BLaER1 treated with 17β-estradiol and CSF1 and Interleukin-3, amounts not matched to agents 10 nM and 100 nM (cell line): ENCODE measurements around the gene FBXL16.

Experiments
- H3K27ac ChIP-seq, 11 experiments: shearing (Covaris generic); formaldehyde crosslinking; 2 replicates each; pipeline ENCODE4 v1.8.1; 2022
- H3K27me3 ChIP-seq, 11 experiments: shearing (Covaris generic); formaldehyde crosslinking; 2 replicates each; pipeline ENCODE4 v1.8.1; 2022
- H3K36me3 ChIP-seq, 11 experiments: shearing (Covaris generic); formaldehyde crosslinking; 2 replicates each; pipeline ENCODE4 v1.8.1; 2022
- H3K4me1 ChIP-seq, 10 experiments: shearing (Covaris generic); formaldehyde crosslinking; 2 replicates each; pipeline ENCODE4 v1.8.1; 2022
- H3K4me2 ChIP-seq, 11 experiments: shearing (Covaris generic); formaldehyde crosslinking; 2 replicates each; pipeline ENCODE4 v1.8.1; 2022
- H3K4me3 ChIP-seq, 10 experiments: shearing (Covaris generic); formaldehyde crosslinking; 2 replicates each; pipeline ENCODE4 v1.8.1; 2022
- H3K9ac ChIP-seq, 11 experiments: shearing (Covaris generic); formaldehyde crosslinking; 2 replicates each; pipeline ENCODE4 v1.8.1; 2022
- H3K9me3 ChIP-seq, 11 experiments: shearing (Covaris generic); formaldehyde crosslinking; replicated peaks in 1 of 11; 2 replicates each; pipeline ENCODE4 v1.8.1; 2022
- H4K20me1 ChIP-seq, 11 experiments: shearing (Covaris generic); formaldehyde crosslinking; 2 replicates each; pipeline ENCODE4 v1.8.1; 2022
- Cebpa-rat ChIP-seq, 11 experiments: shearing (Covaris generic); IDR thresholded peaks; 2 replicates each; pipeline ENCODE4 v1.8.1; 2022

The FBXL16 gene

DNA sequence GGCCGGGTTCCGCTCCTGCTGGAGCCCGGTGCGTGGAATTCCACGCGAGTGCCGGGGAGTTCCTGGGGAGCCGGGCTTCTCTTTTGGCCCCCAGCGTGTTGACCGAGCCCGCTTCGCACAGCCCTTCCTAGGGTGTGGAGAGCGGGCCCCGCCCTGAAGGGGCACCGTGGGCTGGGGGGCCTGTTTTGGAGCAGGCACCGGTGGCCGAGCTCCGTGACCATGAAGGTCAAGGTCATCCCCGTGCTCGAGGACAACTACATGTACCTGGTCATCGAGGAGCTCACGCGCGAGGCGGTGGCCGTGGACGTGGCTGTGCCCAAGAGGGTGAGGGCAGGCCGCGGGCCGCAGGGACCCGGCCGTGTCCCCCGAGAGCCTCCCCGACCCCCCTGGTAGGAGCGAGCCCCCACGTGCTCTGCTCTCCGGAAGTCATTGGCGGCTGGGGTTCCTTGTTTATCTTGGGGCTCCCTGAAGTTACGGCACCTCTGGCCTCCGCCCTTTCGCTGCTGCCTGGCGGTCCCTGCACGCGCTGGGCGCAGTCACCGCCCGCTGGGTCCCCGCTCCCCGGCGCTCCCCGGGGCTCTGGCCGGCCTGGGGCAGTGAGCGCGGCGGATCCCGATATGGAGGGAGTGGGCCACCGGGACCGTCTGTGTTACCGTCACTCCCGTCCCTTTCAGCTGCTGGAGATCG, 21.8 kb upstream of the FBXL16 start:
- no peaks in the 10 kb centered on the region for H3K9me3 ChIP-seq
- peaks cover 22 to 35% (median 30%) of the 10 kb centered on the region in 11 experiments; a peak in 21 of 22 replicates for H3K36me3 ChIP-seq
- H3K4me1 ChIP-seq = peaks cover 20 to 80% (median 74%) of the 10 kb centered on the region in 10 experiments
- H3K27me3 ChIP-seq = peaks cover 0 to 42% (median 0%) of the 10 kb centered on the region in 11 experiments; a peak in 7 of 22 replicates
- H3K9ac ChIP-seq = peak overlapping the region; percentile 73 to 84 (median 82)
- peak overlapping the region; percentile 58 to 83 (median 74); a peak in 21 of 22 replicates for H3K27ac ChIP-seq
- peaks cover 36 to 81% (median 69%) of the 10 kb centered on the region in 11 experiments; a peak in 21 of 22 replicates for H4K20me1 ChIP-seq
- H3K4me3 ChIP-seq = peak overlapping the region; percentile 67 to 78 (median 73)
- no peak for TF ChIP-seq Cebpa-rat (IDR thresholded peaks at IDR 0.05)
- H3K4me2 ChIP-seq = peak overlapping the region; percentile 96 to 100 (median 100)

DNA sequence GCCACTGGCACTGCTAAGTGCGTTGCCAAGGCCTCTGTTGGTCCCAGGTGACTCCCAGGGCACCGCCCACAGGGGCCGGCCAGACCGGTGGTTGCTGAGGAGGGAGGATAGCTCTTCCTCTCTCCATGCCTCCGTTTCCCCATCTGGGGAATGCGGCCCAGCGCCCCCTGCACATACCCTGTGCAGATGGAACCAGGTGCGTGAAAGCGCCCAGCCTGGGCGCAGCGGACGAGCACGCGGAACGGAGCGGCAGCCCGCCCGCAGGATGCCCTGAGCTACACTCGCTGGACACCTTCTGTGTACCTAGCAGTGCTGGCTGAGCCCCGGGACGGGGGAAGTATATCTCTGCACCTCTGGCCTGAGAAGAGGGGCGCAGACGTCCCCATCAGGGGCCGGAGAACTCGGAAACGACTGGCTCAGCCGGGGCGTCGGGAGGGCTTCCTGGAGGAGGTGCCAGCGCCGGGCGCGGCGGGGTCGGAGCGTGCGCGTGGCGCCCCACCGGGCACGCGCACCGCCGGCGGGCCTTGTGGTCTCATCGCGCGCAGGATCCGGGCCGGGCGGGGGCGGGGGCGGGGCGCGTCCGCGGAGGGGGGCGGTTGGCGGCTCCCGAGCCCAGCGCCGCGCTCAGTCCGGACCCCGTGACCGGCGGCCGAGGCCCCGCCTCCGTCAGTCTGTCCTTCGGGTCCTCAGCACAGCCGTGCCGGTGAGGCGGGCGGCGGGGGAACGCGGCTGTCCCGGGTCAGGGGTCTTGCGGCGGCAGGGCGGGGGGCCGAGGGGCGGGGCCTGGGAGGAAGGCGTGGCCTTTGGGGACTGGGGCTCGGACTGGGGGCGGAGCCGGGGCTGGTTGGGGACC, 21.1 kb upstream of the FBXL16 start, which contains the start of the genes CCDC78 and HAGHL:
CCDC78 (minus strand) TSS at position 6 of the 853 bp plus-strand sequence. CDS start 76 bp downstream, outside the sequence.
HAGHL (plus strand) TSS at position 669 of the 853 bp plus-strand sequence. CDS start 404 bp downstream, outside the sequence.
- H3K9ac ChIP-seq = peak within 1 kb of the TSS; percentile 73 to 84 (median 82)
- peaks cover 26 to 80% (median 75%) of the 10 kb centered on the region in 10 experiments for H3K4me1 ChIP-seq
- peaks cover 42 to 82% (median 77%) of the 10 kb centered on the region in 11 experiments; a peak in 21 of 22 replicates for H4K20me1 ChIP-seq
- peaks cover 0 to 42% (median 0%) of the 10 kb centered on the region in 11 experiments; a peak in 7 of 22 replicates for H3K27me3 ChIP-seq
- no peak for TF ChIP-seq Cebpa-rat (IDR thresholded peaks at IDR 0.05)
- H3K4me3 ChIP-seq = peak within 1 kb of the TSS; percentile 67 to 78 (median 73)
- no peaks in the 10 kb centered on the region for H3K9me3 ChIP-seq
- H3K4me2 ChIP-seq = peak within 1 kb of the TSS; percentile 96 to 100 (median 100)
- H3K27ac ChIP-seq = peak within 1 kb of the TSS; percentile 58 to 83 (median 74); a peak in 21 of 22 replicates
- peaks cover 16 to 27% (median 23%) of the 10 kb centered on the region in 11 experiments; a peak in 20 of 22 replicates for H3K36me3 ChIP-seq

DNA sequence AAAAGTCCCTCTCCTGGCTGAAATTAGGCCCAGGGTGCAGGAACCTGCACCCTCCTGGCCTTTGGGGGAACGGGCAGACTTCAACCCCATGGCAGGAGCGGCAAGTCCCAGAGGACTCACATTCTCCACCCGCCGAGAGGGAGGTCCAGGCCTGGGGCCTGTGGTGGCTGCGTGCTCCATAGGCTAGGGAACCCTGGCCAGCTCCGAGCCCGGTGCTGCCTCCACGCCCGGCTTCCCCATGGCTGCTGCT, 20.5 kb upstream of the FBXL16 start:
- H3K4me3 ChIP-seq = peak overlapping the region in 6 of 10 experiments; percentile 70 to 75 (median 73); a peak in 5 of 20 replicates
- peaks cover 10 to 22% (median 18%) of the 10 kb centered on the region in 11 experiments; a peak in 19 of 22 replicates for H3K36me3 ChIP-seq
- peaks cover 0 to 42% (median 0%) of the 10 kb centered on the region in 11 experiments; a peak in 7 of 22 replicates for H3K27me3 ChIP-seq
- H3K4me2 ChIP-seq = peak overlapping the region; percentile 93 to 100 (median 100)
- H3K4me1 ChIP-seq = peaks cover 29 to 79% (median 75%) of the 10 kb centered on the region in 10 experiments
- TF ChIP-seq Cebpa-rat (IDR thresholded peaks at IDR 0.05) = no peak
- H4K20me1 ChIP-seq = peaks cover 44 to 82% (median 76%) of the 10 kb centered on the region in 11 experiments; a peak in 21 of 22 replicates
- H3K27ac ChIP-seq = no peak overlapping the region
- peak overlapping the region in 3 of 11 experiments; percentile 7 to 50 (median 48); a peak in 5 of 22 replicates for H3K9ac ChIP-seq
- no peaks in the 10 kb centered on the region for H3K9me3 ChIP-seq

DNA sequence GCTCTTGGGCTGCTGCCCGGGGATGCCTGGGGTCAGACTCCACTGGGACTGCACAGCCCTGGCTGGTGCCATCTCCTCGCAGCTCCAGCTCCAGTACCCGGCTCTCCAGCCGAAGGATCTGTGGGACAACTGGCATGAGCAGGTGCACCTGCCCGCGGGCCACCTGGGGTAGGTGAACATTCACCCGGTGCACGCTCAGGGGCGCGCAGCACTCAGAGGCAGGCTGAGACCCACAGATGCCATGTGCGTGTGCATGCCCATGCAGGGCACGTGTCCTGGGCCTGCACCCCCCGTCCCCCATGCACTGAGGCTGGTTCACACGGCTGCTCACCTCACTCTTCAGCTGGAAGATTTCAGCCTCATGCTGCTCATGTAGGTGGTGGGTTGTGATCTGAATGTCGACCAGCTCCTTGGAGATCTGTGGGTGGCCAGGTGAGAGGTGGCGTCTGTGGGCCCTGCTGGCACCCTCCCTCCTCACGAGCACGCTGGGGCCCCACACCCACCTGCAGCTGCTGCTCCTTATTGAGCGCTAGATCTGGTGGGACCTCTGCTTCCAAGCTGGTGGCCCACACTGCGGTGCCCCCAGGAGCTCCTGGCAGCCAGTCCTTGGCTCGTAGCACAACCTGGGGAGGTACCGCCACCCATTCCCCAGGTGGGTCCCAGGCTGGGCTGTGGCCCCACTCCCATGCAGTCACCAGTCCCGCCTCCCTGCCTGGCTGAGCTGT, 20.0 kb upstream of the FBXL16 start:
- H3K4me1 ChIP-seq = peaks cover 30 to 79% (median 75%) of the 10 kb centered on the region in 10 experiments
- H3K9me3 ChIP-seq = no peaks in the 10 kb centered on the region
- peaks cover 44 to 78% (median 71%) of the 10 kb centered on the region in 11 experiments; a peak in 21 of 22 replicates for H4K20me1 ChIP-seq
- peak overlapping the region; percentile 93 to 100 (median 100); a peak in 19 of 22 replicates for H3K4me2 ChIP-seq
- H3K9ac ChIP-seq = peak overlapping the region in 1 of 11 experiments; percentile 48; a peak in 4 of 22 replicates
- peaks cover 0 to 42% (median 0%) of the 10 kb centered on the region in 11 experiments; a peak in 7 of 22 replicates for H3K27me3 ChIP-seq
- peak overlapping the region in 1 of 10 experiments; percentile 74; a peak in 1 of 20 replicates for H3K4me3 ChIP-seq
- no peak overlapping the region for H3K27ac ChIP-seq
- TF ChIP-seq Cebpa-rat (IDR thresholded peaks at IDR 0.05) = no peak
- peaks cover 8 to 17% (median 13%) of the 10 kb centered on the region in 11 experiments; a peak in 17 of 22 replicates for H3K36me3 ChIP-seq

DNA sequence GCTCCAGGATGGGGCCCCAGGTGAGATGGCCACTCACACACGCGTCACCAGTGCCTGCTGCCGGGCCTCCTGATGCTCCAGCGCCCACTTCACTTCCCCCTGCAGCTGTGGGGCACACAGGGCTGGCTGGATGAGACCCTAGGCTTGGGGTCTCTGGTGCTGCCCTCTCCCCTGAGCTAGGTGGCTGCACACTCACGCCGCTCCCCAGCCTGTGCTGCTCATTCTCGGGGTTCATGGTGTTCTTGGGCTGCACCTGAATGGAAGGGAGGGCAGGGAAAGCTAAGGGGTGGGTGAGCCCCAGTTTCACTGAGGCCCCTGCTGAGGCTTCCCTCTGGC, 19.4 kb upstream of the FBXL16 start:
- Histone ChIP-seq H3K27ac (no peak overlapping the region), H4K20me1 (peaks cover 43 to 75% (median 65%) of the 10 kb centered on the region in 11 experiments; a peak in 21 of 22 replicates), H3K36me3 (peaks cover 2 to 11% (median 8%) of the 10 kb centered on the region in 11 experiments; a peak in 13 of 22 replicates), H3K9ac (peak overlapping the region in 2 of 11 experiments; percentile 11 to 48; a peak in 1 of 22 replicates), H3K4me3 (no peak overlapping the region; a peak in 1 of 20 replicates), H3K4me1 (peaks cover 36 to 85% (median 81%) of the 10 kb centered on the region in 10 experiments), H3K9me3 (no peaks in the 10 kb centered on the region), H3K27me3 (peaks cover 0 to 42% (median 0%) of the 10 kb centered on the region in 11 experiments; a peak in 7 of 22 replicates), H3K4me2 (peak overlapping the region in 9 of 11 experiments; percentile 52 to 100 (median 100); a peak in 17 of 22 replicates)
- no peak for TF ChIP-seq Cebpa-rat (IDR thresholded peaks at IDR 0.05)

DNA sequence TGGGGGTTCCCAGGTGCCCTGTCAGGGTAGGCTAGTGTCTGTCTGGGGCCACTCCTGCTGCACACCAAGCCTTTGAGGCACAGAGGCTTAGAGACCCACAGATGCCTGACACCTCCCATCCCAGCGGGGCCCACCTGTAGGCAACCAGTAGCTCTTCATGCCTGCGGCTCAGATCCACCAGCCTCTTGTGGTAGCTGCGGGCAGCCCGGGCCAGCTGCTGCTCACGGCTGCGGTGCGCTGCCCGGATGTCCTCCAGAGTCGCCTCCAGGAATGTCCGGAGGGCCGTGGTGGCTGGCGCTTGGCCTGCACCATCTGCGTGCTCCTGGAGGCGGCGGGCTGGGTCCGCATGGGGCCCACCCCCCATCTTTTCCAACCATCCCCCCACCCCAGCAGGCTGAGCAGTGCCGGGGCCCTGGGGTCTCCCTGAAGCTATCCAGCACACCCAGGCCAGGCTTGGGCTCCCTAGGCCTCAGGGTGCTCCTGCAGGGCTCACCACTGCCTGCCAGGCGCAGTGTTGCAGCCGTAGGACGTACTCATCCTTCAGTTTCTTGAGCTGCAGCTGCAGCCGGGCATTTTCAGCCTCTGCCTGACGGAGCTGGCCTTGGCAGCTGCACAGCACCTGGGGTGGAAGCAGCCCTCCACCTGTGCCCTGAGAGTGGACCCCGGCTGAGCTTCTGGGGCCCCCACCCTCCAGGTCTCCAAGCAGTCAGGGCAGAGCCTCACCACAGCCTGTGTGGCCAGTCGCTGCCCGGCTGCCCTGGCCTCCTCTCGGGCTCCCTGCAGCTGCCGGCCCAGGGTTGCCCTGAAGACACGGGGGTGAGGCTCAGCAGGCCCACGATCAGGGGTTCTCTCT, 18.8 kb upstream of the FBXL16 start:
- H3K9me3 ChIP-seq = no peaks in the 10 kb centered on the region
- H3K4me2 ChIP-seq = peak overlapping the region in 10 of 11 experiments; percentile 52 to 100 (median 100); a peak in 18 of 22 replicates
- H3K27ac ChIP-seq = no peak overlapping the region
- peaks cover 0 to 6% (median 2%) of the 10 kb centered on the region in 11 experiments; a peak in 2 of 22 replicates for H3K36me3 ChIP-seq
- no peak for TF ChIP-seq Cebpa-rat (IDR thresholded peaks at IDR 0.05)
- H3K27me3 ChIP-seq = peaks cover 0 to 42% (median 0%) of the 10 kb centered on the region in 11 experiments; a peak in 7 of 22 replicates
- peak overlapping the region in 3 of 11 experiments; percentile 25 to 48 (median 35); a peak in 6 of 22 replicates for H3K9ac ChIP-seq
- peaks cover 37 to 74% (median 61%) of the 10 kb centered on the region in 11 experiments; a peak in 21 of 22 replicates for H4K20me1 ChIP-seq
- peaks cover 42 to 89% (median 86%) of the 10 kb centered on the region in 10 experiments for H3K4me1 ChIP-seq
- peak overlapping the region in 1 of 10 experiments; percentile 22; a peak in 1 of 20 replicates for H3K4me3 ChIP-seq

DNA sequence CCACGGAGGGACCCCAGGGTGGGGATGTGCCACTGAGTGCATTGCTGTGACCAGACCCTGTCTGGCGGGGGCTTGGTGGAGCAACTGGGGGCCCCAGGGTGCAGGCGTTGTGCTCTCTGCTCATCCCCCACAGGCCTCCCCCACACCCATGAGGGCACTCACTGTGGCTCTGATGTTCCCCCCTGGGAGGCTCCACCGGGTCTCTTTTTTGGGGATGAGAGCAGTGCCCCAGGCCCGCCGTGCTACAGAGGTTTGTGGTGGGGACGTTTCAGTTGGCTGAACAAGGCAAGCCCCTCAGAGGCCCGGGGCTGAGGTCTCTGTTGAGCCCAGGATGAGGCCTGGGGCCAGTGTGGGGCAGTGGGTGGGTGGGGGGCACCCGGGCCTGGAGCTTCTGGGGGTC, 18.1 kb upstream of the FBXL16 start:
- Histone ChIP-seq H3K27ac (no peak overlapping the region), H3K27me3 (peaks cover 0 to 42% (median 0%) of the 10 kb centered on the region in 11 experiments; a peak in 7 of 22 replicates), H3K36me3 (0 out of 22 replicates have a peak, but pooled peaks cover 0 to 6% (median 0%) of the 10 kb centered on the region in 11 experiments), H3K4me2 (peak overlapping the region; percentile 28 to 100 (median 100); a peak in 19 of 22 replicates), H3K4me1 (peaks cover 49 to 91% (median 88%) of the 10 kb centered on the region in 10 experiments), H3K9me3 (no peaks in the 10 kb centered on the region), H4K20me1 (peaks cover 32 to 76% (median 63%) of the 10 kb centered on the region in 11 experiments; a peak in 21 of 22 replicates), H3K4me3 (no peak overlapping the region), H3K9ac (peak overlapping the region in 4 of 11 experiments; percentile 19 to 48 (median 30); a peak in 7 of 22 replicates)
- no peak for TF ChIP-seq Cebpa-rat (IDR thresholded peaks at IDR 0.05)
